C4-2B (cell line): ENCODE results near the gene GTPBP4.

Experiments used
- CTCF ChIP-seq: fragments of 450-650 bp; conservative IDR thresholded peaks from 2 replicates; pipeline ENCODE4 v1.5.1; 2017; ENCODE audit warnings: mild to moderate bottlenecking
- ZFX ChIP-seq: fragments of 450-650 bp; IDR thresholded peaks from 2 replicates; pipeline ENCODE4 v1.6.1; 2017

DNA sequence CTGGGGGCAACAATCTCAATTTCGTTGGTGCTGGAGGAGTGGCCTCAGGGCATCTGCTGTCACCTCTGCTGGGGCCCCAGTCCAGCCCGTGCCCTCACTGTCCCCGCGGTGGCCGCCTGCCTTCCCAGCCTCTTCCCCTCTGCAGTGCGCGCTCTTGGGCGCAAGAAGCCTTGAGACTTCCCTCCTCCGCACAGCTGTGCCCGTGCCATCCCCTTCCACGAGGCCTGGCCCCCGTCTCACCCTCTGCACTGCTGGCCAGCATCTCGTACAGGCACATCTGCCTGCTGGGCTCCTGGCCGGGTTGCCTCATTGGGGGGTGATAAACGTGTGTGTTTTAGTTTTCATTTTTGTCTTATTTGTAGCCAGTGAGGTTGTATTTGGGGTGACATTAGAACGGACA is 23.5 kb downstream of the GTPBP4 start:
- no peak for TF ChIP-seq CTCF
- TF ChIP-seq ZFX, result no peak
